ENCODE measurements around the gene ARL16. TPM values are rescaled to one million over a fixed set of nuclear protein-coding genes. Genes with fewer than 3 reads are reported as not detected.
"Not testable (repeated sequence)": the region's sequence is repeated elsewhere in the genome, so short reads cannot be mapped to it uniquely, and the experiment has no call there.

Gene ARL16
- polyA plus RNA-seq, 1 donor: 28.2 TPM

GRCh38 chr17:81695211-81695610 lies 11.6 kb upstream of the ARL16 start:
- no peak for DNase-seq (ENCODE audit: low read depth)

- no peak for DNase-seq (ENCODE audit: low read depth)
These were observed 11.2 kb upstream of the ARL16 start for GRCh38 chr17:81694810-81695209.

- DNase-seq (ENCODE audit: low read depth): no peak
These were observed 10.1 kb upstream of the ARL16 start for GRCh38 chr17:81693509-81694210.

- DNase-seq (ENCODE audit: low read depth): no peak
These were observed 8.0 kb upstream of the ARL16 start for GRCh38 chr17:81691608-81692007.

GRCh38 chr17:81691196-81691595 lies 7.6 kb upstream of the ARL16 start:
- DNase-seq (ENCODE audit: low read depth): no peak

GRCh38 chr17:81690549-81690948 lies 7.0 kb upstream of the ARL16 start:
- no peak for DNase-seq (ENCODE audit: low read depth)

GRCh38 chr17:81690066-81690465 lies 6.5 kb upstream of the ARL16 start:
- DNase-seq (ENCODE audit: low read depth): no peak

GRCh38 chr17:81688616-81689015 lies 5.0 kb upstream of the ARL16 start:
- DNase-seq (ENCODE audit: low read depth): no peak

- DNase-seq (ENCODE audit: low read depth): no peak
These were observed 4.4 kb upstream of the ARL16 start for GRCh38 chr17:81687770-81688541.

- DNase-seq (ENCODE audit: low read depth): no peak
These were observed 3.0 kb upstream of the ARL16 start for GRCh38 chr17:81686614-81687013.

- no peak for DNase-seq (ENCODE audit: low read depth)
These were observed 1.5 kb upstream of the ARL16 start for GRCh38 chr17:81685108-81685507.

- no peak for DNase-seq (ENCODE audit: low read depth)
These were observed 880 bp upstream of the ARL16 start for GRCh38 chr17:81684442-81684911.

- no peak for DNase-seq (ENCODE audit: low read depth)
These were observed 401 bp downstream of the ARL16 start for GRCh38 chr17:81683208-81683583.

GRCh38 chr17:81682565-81683207 lies 911 bp downstream of the ARL16 start:
- DNase-seq (ENCODE audit: low read depth): no peak

GRCh38 chr17:81681672-81682071 lies 1.9 kb downstream of the ARL16 start:
- no peak for DNase-seq (ENCODE audit: low read depth)

GRCh38 chr17:81680150-81680549 lies 3.4 kb downstream of the ARL16 start:
- DNase-seq (ENCODE audit: low read depth): no peak

GRCh38 chr17:81676906-81677305 lies 6.7 kb downstream of the ARL16 start:
- no peak for DNase-seq (ENCODE audit: low read depth)

GRCh38 chr17:81675515-81676221 lies 7.9 kb downstream of the ARL16 start:
- DNase-seq (ENCODE audit: low read depth): not testable (repeated sequence)

GRCh38 chr17:81673561-81674258 lies 9.9 kb downstream of the ARL16 start:
- DNase-seq (ENCODE audit: low read depth): no peak

- no peak for DNase-seq (ENCODE audit: low read depth)
These were observed 10.6 kb downstream of the ARL16 start for GRCh38 chr17:81672954-81673353.

- no peak for DNase-seq (ENCODE audit: low read depth)
These were observed 11.1 kb downstream of the ARL16 start for GRCh38 chr17:81672504-81672903.

Measured in forelimb muscle (tissue), 1 donor.